ENCODE data around the gene ARHGAP8.

ARHGAP8 gene

DNA sequence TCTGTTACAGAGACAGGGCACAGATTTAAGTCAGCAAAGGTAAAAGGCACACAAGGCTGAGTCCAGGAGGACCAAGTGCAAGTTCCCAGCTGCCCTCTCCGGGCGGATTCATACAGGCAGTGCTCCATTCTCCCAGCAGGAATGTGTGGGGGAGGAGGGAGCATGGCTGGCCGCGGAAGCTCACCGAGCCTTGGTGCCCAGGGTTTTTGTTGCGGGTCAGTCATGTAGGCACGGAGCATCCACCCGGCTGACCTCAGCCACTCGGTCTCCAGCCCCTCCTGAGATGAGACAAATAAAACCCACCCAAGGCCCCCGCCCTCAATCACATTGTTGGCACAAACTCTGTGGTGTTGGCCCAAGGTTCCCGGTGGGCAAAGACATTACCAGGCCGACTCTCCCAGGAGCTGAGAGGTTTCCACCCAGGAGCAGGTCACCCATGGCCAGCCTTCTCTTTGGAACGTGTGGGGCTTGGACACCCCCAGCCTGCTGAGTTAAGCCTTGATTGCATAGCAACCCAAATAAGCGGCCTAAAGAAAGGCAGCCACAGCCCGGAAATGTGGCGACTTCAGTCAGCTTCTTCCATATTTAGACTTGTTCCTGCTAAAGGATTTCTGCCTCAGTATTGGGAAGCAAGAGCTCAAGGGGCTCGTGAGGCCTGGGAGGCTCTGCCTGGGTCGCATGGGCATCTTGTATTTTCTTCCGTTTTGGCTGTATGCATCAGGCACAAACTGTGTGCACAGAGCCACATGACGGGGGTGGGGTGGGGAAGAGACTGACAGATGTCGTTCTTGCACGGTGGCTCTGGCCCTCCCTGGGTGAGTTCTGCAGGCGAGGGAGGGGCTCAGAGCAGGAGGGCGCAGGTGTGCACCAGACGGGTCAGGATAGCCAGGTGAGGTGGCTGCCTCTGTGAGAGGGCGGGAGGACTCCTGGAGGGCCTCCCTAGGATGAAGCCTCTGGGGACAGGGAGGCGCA, 63.0 kb downstream of the ARHGAP8 start:
- H3K9me3 ChIP-seq (ENCODE audit: control insufficient read depth, low read length), result no peaks in the 10 kb centered on the region
- no peaks in the 10 kb centered on the region for H3K27me3 ChIP-seq (ENCODE audit: control insufficient read depth, insufficient read depth, low read length, poor library complexity, severe bottlenecking)
- 83 to 86% methylated on average over 27 of the region's 27 CpGs for WGBS, 2 experiments
- H3K27ac ChIP-seq (ENCODE audit: insufficient read depth, low read depth, low read length, poor library complexity, severe bottlenecking), result no peak overlapping the region
- H3K4me1 ChIP-seq (ENCODE audit: control insufficient read depth, insufficient read depth, low read length), result no peaks in the 10 kb centered on the region
- no peak overlapping the region for H3K4me3 ChIP-seq (ENCODE audit: insufficient read depth, low read depth, low read length)
- H3K36me3 ChIP-seq (ENCODE audit: control insufficient read depth, insufficient read depth, low read length), result no peaks in the 10 kb centered on the region

GRCh38 chr22:44816141-44816540, 63.8 kb downstream of the ARHGAP8 start:
- Histone ChIP-seq H3K4me3 (ENCODE audit: insufficient read depth, low read depth, low read length) (no peak overlapping the region), H3K36me3 (ENCODE audit: control insufficient read depth, insufficient read depth, low read length) (no peaks in the 10 kb centered on the region), H3K27me3 (ENCODE audit: control insufficient read depth, insufficient read depth, low read length, poor library complexity, severe bottlenecking) (no peaks in the 10 kb centered on the region), H3K9me3 (ENCODE audit: control insufficient read depth, low read length) (no peaks in the 10 kb centered on the region), H3K27ac (ENCODE audit: insufficient read depth, low read depth, low read length, poor library complexity, severe bottlenecking) (no peak overlapping the region), H3K4me1 (ENCODE audit: control insufficient read depth, insufficient read depth, low read length) (no peaks in the 10 kb centered on the region)
- 88 to 89% methylated on average over 11 of the region's 11 CpGs for WGBS, 2 experiments

DNA sequence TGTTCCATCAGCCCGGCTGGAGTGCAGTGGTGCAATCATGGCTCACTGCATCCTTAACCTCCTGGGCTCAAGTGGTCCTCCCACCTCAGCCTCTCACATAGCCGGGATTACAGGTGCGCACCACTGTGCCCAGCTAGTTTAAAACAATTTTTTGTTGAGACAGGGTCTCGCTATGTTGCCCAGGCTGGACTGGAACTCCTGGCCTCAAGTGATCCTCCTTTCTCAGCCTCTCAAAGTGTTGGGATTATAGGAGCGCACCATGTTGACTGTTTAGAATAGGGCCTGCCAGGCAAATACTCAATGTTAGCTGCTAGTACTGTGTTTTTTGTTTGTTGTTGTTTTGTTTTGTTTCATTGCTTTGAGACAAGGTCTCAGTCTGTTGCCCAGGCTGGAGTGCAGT, 66.4 kb downstream of the ARHGAP8 start:
- H3K4me1 ChIP-seq (ENCODE audit: control insufficient read depth, insufficient read depth, low read length), result no peaks in the 10 kb centered on the region
- H3K9me3 ChIP-seq (ENCODE audit: control insufficient read depth, low read length), result no peaks in the 10 kb centered on the region
- 89 to 92% methylated on average over 5 of the region's 5 CpGs for WGBS, 2 experiments
- H3K4me3 ChIP-seq (ENCODE audit: insufficient read depth, low read depth, low read length), result no peak overlapping the region
- no peak overlapping the region for H3K27ac ChIP-seq (ENCODE audit: insufficient read depth, low read depth, low read length, poor library complexity, severe bottlenecking)
- H3K27me3 ChIP-seq (ENCODE audit: control insufficient read depth, insufficient read depth, low read length, poor library complexity, severe bottlenecking), result no peaks in the 10 kb centered on the region
- H3K36me3 ChIP-seq (ENCODE audit: control insufficient read depth, insufficient read depth, low read length), result no peaks in the 10 kb centered on the region

DNA sequence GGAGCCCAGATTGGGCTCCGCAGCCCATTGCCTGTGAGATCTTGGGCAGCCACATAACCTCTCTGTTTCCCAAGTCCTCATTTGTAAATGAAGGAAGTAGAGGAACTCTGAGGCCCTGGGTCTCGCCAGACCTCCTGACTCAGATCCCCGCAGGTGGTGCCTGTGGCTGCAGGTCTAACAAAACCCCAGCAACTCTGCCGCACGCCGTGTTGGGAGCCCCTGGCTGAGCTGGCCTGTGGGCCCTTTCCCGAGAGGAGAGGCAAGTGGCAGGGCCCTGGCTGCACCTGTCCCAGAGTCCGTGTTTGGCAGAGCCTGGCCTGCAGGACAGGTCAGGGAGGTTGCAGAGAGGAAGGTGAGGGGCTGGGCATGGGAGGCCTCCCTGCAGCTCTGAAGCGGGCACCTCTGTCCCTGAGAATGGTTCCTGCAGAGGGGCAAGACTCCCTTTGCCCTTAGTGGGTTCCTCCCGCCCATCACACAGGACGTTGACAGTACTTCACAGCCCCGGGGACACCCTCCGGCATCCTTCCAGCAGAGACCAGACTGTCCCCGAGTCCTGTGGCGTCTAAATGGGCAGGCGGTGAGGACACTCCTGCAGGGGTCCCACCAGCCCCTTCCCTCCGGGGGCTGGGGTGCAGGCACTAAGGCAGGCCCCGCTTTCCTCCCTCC, 67.7 kb downstream of the ARHGAP8 start:
- H3K27ac ChIP-seq (ENCODE audit: insufficient read depth, low read depth, low read length, poor library complexity, severe bottlenecking), result no peak overlapping the region
- H3K4me1 ChIP-seq (ENCODE audit: control insufficient read depth, insufficient read depth, low read length), result no peaks in the 10 kb centered on the region
- H3K4me3 ChIP-seq (ENCODE audit: insufficient read depth, low read depth, low read length), result no peak overlapping the region
- no peaks in the 10 kb centered on the region for H3K36me3 ChIP-seq (ENCODE audit: control insufficient read depth, insufficient read depth, low read length)
- no peaks in the 10 kb centered on the region for H3K27me3 ChIP-seq (ENCODE audit: control insufficient read depth, insufficient read depth, low read length, poor library complexity, severe bottlenecking)
- no peaks in the 10 kb centered on the region for H3K9me3 ChIP-seq (ENCODE audit: control insufficient read depth, low read length)
- WGBS, 2 experiments, result 68% methylated on average over 18 of the region's 18 CpGs

DNA sequence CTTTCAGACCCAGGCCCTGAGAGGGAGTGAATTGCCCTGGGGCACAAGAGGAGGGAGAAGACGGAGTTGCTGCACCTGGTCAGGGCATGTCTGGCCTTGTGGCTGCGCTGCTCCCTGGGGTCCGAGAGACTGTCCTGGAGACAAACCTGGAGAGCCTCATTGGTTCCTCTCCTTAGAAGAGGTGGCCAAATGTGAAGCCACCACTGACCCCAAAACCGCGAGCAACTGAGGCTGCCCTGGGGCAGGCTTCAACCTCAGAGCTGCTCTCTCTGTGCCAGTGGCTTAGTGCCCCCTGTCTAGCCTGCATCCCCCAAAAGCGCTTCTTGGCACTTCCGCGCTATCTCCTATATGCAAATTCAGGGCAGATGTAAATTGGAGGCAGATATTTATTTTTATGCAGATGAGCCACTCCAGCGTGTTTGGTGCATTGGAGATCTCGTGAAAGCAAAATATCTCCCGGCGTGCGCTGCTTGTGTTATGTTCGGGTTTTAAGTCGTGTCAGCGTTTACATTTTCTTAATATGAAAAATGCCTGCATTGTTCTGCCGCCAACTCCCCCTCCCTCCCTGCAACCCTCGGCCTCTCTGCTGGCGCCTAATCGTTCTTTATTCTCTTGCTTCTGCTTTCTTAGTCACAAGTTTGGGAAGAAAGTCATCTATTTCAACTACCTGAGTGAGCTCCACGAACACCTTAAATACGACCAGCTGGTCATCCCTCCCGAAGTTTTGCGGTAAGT, 69.5 kb downstream of the ARHGAP8 start:
- no peaks in the 10 kb centered on the region for H3K27me3 ChIP-seq (ENCODE audit: control insufficient read depth, insufficient read depth, low read length, poor library complexity, severe bottlenecking)
- H3K4me1 ChIP-seq (ENCODE audit: control insufficient read depth, insufficient read depth, low read length), result no peaks in the 10 kb centered on the region
- no peaks in the 10 kb centered on the region for H3K9me3 ChIP-seq (ENCODE audit: control insufficient read depth, low read length)
- no peak overlapping the region for H3K27ac ChIP-seq (ENCODE audit: insufficient read depth, low read depth, low read length, poor library complexity, severe bottlenecking)
- WGBS, 2 experiments, result 93 to 94% methylated on average over 24 of the region's 24 CpGs
- no peaks in the 10 kb centered on the region for H3K36me3 ChIP-seq (ENCODE audit: control insufficient read depth, insufficient read depth, low read length)
- no peak overlapping the region for H3K4me3 ChIP-seq (ENCODE audit: insufficient read depth, low read depth, low read length)

GRCh38 chr22:44822534-44822933, 70.2 kb downstream of the ARHGAP8 start:
- Histone ChIP-seq H3K27me3 (ENCODE audit: control insufficient read depth, insufficient read depth, low read length, poor library complexity, severe bottlenecking) (no peaks in the 10 kb centered on the region), H3K27ac (ENCODE audit: insufficient read depth, low read depth, low read length, poor library complexity, severe bottlenecking) (no peak overlapping the region), H3K4me3 (ENCODE audit: insufficient read depth, low read depth, low read length) (no peak overlapping the region), H3K4me1 (ENCODE audit: control insufficient read depth, insufficient read depth, low read length) (no peaks in the 10 kb centered on the region), H3K36me3 (ENCODE audit: control insufficient read depth, insufficient read depth, low read length) (no peaks in the 10 kb centered on the region), H3K9me3 (ENCODE audit: control insufficient read depth, low read length) (no peaks in the 10 kb centered on the region)
- WGBS, 2 experiments, result 95 to 96% methylated on average over 13 of the region's 13 CpGs

DNA sequence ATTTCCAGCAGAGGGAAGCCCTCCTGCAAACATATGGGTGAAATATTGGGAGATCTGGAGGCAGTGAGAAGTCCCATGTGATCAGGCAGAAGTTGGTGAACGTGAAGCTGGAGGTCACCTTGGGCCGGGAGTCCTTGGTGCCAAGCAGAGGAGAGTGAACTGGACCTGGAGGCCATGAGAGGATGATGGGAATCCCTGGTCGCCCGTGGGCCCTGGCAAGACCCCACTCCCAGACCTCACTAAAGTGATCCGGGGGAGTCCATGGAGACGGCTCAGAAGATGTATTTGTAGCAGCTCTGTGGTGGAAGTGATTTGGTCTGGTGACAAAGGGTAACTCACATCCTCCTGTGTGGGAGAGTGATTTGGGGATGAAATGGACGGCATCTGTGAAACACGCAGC, 71.0 kb downstream of the ARHGAP8 start:
- H3K9me3 ChIP-seq (ENCODE audit: control insufficient read depth, low read length), result no peaks in the 10 kb centered on the region
- H3K27ac ChIP-seq (ENCODE audit: insufficient read depth, low read depth, low read length, poor library complexity, severe bottlenecking), result no peak overlapping the region
- WGBS, 2 experiments, result 94 to 96% methylated on average over 8 of the region's 8 CpGs
- H3K4me3 ChIP-seq (ENCODE audit: insufficient read depth, low read depth, low read length), result no peak overlapping the region
- no peaks in the 10 kb centered on the region for H3K27me3 ChIP-seq (ENCODE audit: control insufficient read depth, insufficient read depth, low read length, poor library complexity, severe bottlenecking)
- no peaks in the 10 kb centered on the region for H3K36me3 ChIP-seq (ENCODE audit: control insufficient read depth, insufficient read depth, low read length)
- H3K4me1 ChIP-seq (ENCODE audit: control insufficient read depth, insufficient read depth, low read length), result no peaks in the 10 kb centered on the region

DNA sequence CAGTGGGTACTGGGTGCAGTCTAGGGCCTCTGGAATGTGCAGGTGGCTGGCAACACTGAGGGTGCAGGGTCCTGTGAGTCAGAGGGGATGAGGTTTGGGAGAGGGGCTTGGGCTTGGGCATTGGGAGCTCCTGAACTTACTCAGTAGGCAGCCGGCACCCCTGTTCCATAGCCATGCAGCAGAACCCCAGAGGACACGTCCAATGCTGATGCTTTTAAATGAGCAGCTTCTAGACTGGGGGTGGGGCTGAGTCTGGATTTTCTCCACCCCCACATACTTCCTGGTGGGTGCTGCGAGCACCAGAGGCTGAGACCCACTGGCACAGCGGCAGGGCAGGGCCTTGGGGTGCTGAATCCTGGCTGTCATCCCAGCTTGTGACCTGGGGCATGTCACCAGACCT, 71.4 kb downstream of the ARHGAP8 start:
- no peaks in the 10 kb centered on the region for H3K27me3 ChIP-seq (ENCODE audit: control insufficient read depth, insufficient read depth, low read length, poor library complexity, severe bottlenecking)
- 93 to 96% methylated on average over 4 of the region's 4 CpGs for WGBS, 2 experiments
- H3K4me3 ChIP-seq (ENCODE audit: insufficient read depth, low read depth, low read length), result no peak overlapping the region
- H3K27ac ChIP-seq (ENCODE audit: insufficient read depth, low read depth, low read length, poor library complexity, severe bottlenecking), result no peak overlapping the region
- H3K4me1 ChIP-seq (ENCODE audit: control insufficient read depth, insufficient read depth, low read length), result no peaks in the 10 kb centered on the region
- no peaks in the 10 kb centered on the region for H3K36me3 ChIP-seq (ENCODE audit: control insufficient read depth, insufficient read depth, low read length)
- no peaks in the 10 kb centered on the region for H3K9me3 ChIP-seq (ENCODE audit: control insufficient read depth, low read length)

DNA sequence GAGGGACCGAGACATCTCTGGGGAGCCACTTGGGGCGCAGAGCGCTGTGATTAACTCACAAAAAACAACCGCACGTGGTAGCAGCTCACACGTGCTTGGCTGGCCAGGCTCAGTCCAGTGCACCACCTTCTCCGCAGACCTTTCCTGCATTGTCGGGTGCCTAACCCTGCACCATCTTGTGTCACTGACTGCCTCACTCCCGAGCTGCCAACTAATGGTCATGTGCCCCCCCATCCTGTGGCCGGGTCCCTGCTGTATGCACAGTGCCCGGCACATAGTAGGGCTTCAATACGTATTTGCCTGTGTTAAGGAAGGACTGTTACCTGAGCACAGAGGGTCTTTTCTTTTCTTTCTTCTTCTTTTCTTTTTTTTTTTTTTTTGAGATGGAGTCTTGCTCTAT, 71.9 kb downstream of the ARHGAP8 start:
- no peaks in the 10 kb centered on the region for H3K36me3 ChIP-seq (ENCODE audit: control insufficient read depth, insufficient read depth, low read length)
- WGBS, 2 experiments, result 96 to 97% methylated on average over 12 of the region's 12 CpGs
- no peaks in the 10 kb centered on the region for H3K9me3 ChIP-seq (ENCODE audit: control insufficient read depth, low read length)
- no peaks in the 10 kb centered on the region for H3K4me1 ChIP-seq (ENCODE audit: control insufficient read depth, insufficient read depth, low read length)
- no peaks in the 10 kb centered on the region for H3K27me3 ChIP-seq (ENCODE audit: control insufficient read depth, insufficient read depth, low read length, poor library complexity, severe bottlenecking)
- H3K27ac ChIP-seq (ENCODE audit: insufficient read depth, low read depth, low read length, poor library complexity, severe bottlenecking), result no peak overlapping the region
- no peak overlapping the region for H3K4me3 ChIP-seq (ENCODE audit: insufficient read depth, low read depth, low read length)

All from ectodermal cell (in vitro differentiated cells).